ENCODE results near the gene SH2D5.
A peak's percentile ranks its signal among the peaks of the same experiment; 100 is the strongest.

SH2D5 gene

GRCh38 chr1:20732588-20733359, at the start of gene SH2D5:
SH2D5 (minus strand) TSS chr1:20732703; CDS start chr1:20728044, 4,659 bp downstream.
- Mint-ChIP-seq H3K27ac (peak within 1 kb of the TSS; percentile 15), H3K4me3 (peak within 1 kb of the TSS; percentile 87), H3K36me3 (ENCODE audit: low read depth) (peaks cover 27% of the 10 kb centered on the region), H3K9me3 (no peaks in the 10 kb centered on the region), H3K4me1 (ENCODE audit: low read depth) (peaks cover 26% of the 10 kb centered on the region), H3K27me3 (peaks cover 57% of the 10 kb centered on the region)
- intact Hi-C loops (cut with micrococcal nuclease) = loop anchor here (2.0 kb wide), 1 partner anchor 36 kb away; no protein-coding TSS in a partner anchor

GRCh38 chr1:20775700-20776099, 43.2 kb upstream of the SH2D5 start:
- Mint-ChIP-seq H3K4me1 (ENCODE audit: low read depth) (peaks cover 8% of the 10 kb centered on the region), H3K27me3 (no peaks in the 10 kb centered on the region), H3K4me3 (no peak overlapping the region), H3K9me3 (no peaks in the 10 kb centered on the region), H3K36me3 (ENCODE audit: low read depth) (peaks cover 75% of the 10 kb centered on the region), H3K27ac (no peak overlapping the region)
- intact Hi-C loops (cut with micrococcal nuclease) = no loop called here

DNA sequence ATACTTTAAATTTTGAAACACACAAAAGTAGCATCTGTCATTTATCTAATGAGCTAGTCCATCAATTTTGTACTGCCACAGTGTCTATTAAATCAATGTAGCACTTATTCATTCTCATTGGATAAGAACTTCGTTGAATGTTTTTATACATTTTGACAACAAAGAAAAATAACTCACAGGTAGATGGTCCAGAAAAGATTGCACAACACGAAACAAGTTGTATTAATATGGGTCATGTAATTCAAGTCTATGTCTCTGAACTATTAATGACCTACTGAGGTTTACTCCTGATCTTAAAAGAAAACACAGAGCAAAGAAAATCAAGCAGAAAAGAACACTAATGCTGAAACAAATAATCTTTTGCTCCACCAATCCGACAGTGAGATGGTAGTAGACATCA, 39.3 kb upstream of the SH2D5 start:
- Mint-ChIP-seq H3K27ac (no peak overlapping the region), H3K4me1 (ENCODE audit: low read depth) (no peaks in the 10 kb centered on the region), H3K36me3 (ENCODE audit: low read depth) (peaks cover 92% of the 10 kb centered on the region), H3K9me3 (no peaks in the 10 kb centered on the region), H3K4me3 (no peak overlapping the region), H3K27me3 (no peaks in the 10 kb centered on the region)
- intact Hi-C loops (cut with micrococcal nuclease) = no loop called here

- intact Hi-C loops (cut with micrococcal nuclease) = no loop called here
- H3K9me3 Mint-ChIP-seq = no peaks in the 10 kb centered on the region
- H3K27me3 Mint-ChIP-seq = no peaks in the 10 kb centered on the region
- no peaks in the 10 kb centered on the region for H3K4me1 Mint-ChIP-seq (ENCODE audit: low read depth)
- no peak overlapping the region for H3K4me3 Mint-ChIP-seq
- peaks cover 96% of the 10 kb centered on the region for H3K36me3 Mint-ChIP-seq (ENCODE audit: low read depth)
- no peak overlapping the region for H3K27ac Mint-ChIP-seq
These were observed 38.0 kb upstream of the SH2D5 start for GRCh38 chr1:20770314-20771087.

- H3K4me3 Mint-ChIP-seq = no peak overlapping the region
- intact Hi-C loops (cut with micrococcal nuclease) = no loop called here
- H3K9me3 Mint-ChIP-seq = no peaks in the 10 kb centered on the region
- H3K27me3 Mint-ChIP-seq = no peaks in the 10 kb centered on the region
- H3K4me1 Mint-ChIP-seq (ENCODE audit: low read depth) = no peaks in the 10 kb centered on the region
- H3K36me3 Mint-ChIP-seq (ENCODE audit: low read depth) = peaks cover 95% of the 10 kb centered on the region
- no peak overlapping the region for H3K27ac Mint-ChIP-seq
These were observed 34.8 kb upstream of the SH2D5 start for GRCh38 chr1:20767271-20767670.

GRCh38 chr1:20763417-20763816, 30.9 kb upstream of the SH2D5 start:
- no peaks in the 10 kb centered on the region for H3K9me3 Mint-ChIP-seq
- no peaks in the 10 kb centered on the region for H3K27me3 Mint-ChIP-seq
- H3K36me3 Mint-ChIP-seq (ENCODE audit: low read depth) = peaks cover 95% of the 10 kb centered on the region
- no peaks in the 10 kb centered on the region for H3K4me1 Mint-ChIP-seq (ENCODE audit: low read depth)
- H3K4me3 Mint-ChIP-seq = no peak overlapping the region
- intact Hi-C loops (cut with micrococcal nuclease) = no loop called here
- no peak overlapping the region for H3K27ac Mint-ChIP-seq

- Mint-ChIP-seq H3K27ac (no peak overlapping the region), H3K27me3 (no peaks in the 10 kb centered on the region), H3K9me3 (no peaks in the 10 kb centered on the region), H3K36me3 (ENCODE audit: low read depth) (peaks cover 95% of the 10 kb centered on the region), H3K4me3 (no peak overlapping the region), H3K4me1 (ENCODE audit: low read depth) (no peaks in the 10 kb centered on the region)
- intact Hi-C loops (cut with micrococcal nuclease) = no loop called here
These were observed 27.8 kb upstream of the SH2D5 start for GRCh38 chr1:20760322-20760721.

- intact Hi-C loops (cut with micrococcal nuclease) = loop anchor here (10.0 kb wide), 1 partner anchor 91 kb away; no protein-coding TSS in a partner anchor
- Mint-ChIP-seq H3K4me3 (no peak overlapping the region), H3K4me1 (ENCODE audit: low read depth) (no peaks in the 10 kb centered on the region), H3K36me3 (ENCODE audit: low read depth) (peaks cover 78% of the 10 kb centered on the region), H3K27ac (no peak overlapping the region), H3K9me3 (no peaks in the 10 kb centered on the region), H3K27me3 (no peaks in the 10 kb centered on the region)
These were observed 21.1 kb upstream of the SH2D5 start for GRCh38 chr1:20753589-20753988.

DNA sequence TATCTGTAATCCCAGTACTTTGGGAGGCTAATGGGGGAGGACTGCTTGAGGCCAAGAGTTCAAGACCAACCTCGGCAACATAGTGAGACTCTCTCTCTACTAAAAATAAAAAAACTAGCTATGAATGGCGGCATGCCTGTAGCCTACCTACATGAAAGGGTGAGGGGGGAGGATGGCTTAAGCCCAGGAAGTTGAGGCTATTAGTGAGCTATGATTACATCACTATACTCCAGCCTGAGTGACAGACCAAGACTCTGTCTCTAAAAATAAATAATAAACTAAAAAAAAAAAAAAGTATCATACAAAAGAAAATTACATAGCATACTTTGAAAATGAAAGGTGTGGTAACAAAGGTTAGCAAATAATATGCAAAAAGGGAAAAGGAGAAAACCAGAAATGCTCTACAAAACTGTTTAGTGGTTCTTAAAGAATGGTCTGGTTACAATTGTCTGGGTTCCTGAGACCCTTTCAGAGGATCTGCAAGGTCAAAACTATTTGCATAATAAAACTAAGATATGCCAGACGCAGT, 19.0 kb upstream of the SH2D5 start:
- H3K9me3 Mint-ChIP-seq = no peaks in the 10 kb centered on the region
- H3K27me3 Mint-ChIP-seq = no peaks in the 10 kb centered on the region
- intact Hi-C loops (cut with micrococcal nuclease) = loop anchor here (10.0 kb wide), 1 partner anchor 93 kb away; no protein-coding TSS in a partner anchor
- no peak overlapping the region for H3K4me3 Mint-ChIP-seq
- peaks cover 78% of the 10 kb centered on the region for H3K36me3 Mint-ChIP-seq (ENCODE audit: low read depth)
- no peak overlapping the region for H3K27ac Mint-ChIP-seq
- no peaks in the 10 kb centered on the region for H3K4me1 Mint-ChIP-seq (ENCODE audit: low read depth)

DNA sequence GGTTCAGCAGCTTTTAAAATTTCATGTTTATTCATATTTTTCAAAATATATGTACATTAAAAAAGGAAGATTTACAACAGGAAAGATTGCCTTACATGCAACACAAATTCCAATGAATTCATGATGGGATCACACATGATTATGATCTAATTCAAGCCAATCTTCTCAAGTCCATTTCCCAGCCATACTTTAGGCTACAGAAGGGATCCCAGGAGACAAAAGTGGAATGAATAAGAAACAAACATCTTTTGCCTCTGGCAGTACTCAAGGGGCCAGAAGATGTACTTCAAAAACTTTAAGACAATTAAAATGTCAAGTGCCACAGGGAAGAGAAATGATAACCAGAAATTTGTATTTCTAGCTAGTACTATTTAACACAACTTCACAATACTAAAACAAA, 10.2 kb upstream of the SH2D5 start:
- H3K36me3 Mint-ChIP-seq (ENCODE audit: low read depth) = peaks cover 99% of the 10 kb centered on the region
- H3K27me3 Mint-ChIP-seq = no peaks in the 10 kb centered on the region
- no peak overlapping the region for H3K4me3 Mint-ChIP-seq
- H3K27ac Mint-ChIP-seq = no peak overlapping the region
- intact Hi-C loops (cut with micrococcal nuclease) = no loop called here
- H3K9me3 Mint-ChIP-seq = no peaks in the 10 kb centered on the region
- no peaks in the 10 kb centered on the region for H3K4me1 Mint-ChIP-seq (ENCODE audit: low read depth)

GRCh38 chr1:20740781-20741180, 8.3 kb upstream of the SH2D5 start:
- peaks cover 98% of the 10 kb centered on the region for H3K36me3 Mint-ChIP-seq (ENCODE audit: low read depth)
- no peak overlapping the region for H3K27ac Mint-ChIP-seq
- intact Hi-C loops (cut with micrococcal nuclease) = no loop called here
- no peaks in the 10 kb centered on the region for H3K9me3 Mint-ChIP-seq
- no peaks in the 10 kb centered on the region for H3K27me3 Mint-ChIP-seq
- no peak overlapping the region for H3K4me3 Mint-ChIP-seq
- H3K4me1 Mint-ChIP-seq (ENCODE audit: low read depth) = no peaks in the 10 kb centered on the region

DNA sequence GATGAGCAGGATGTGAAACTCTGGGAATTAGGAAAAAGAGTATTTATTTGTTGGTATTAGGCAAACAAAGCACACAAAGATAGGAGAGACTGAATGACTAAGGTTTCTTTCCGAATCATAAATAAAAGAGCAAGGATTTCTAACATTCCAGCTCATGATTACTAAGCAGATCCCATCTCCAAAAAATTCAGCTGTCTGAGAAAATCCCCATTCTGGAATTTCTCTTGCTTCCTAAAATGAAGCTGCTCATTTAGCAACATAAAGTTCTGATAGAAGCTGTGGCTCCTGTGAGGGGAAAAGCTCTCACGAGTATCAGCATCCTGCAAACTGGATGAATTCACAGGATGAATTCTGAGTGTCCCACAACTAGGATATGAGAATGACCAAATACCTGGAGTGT, 6.7 kb upstream of the SH2D5 start:
- Mint-ChIP-seq H3K27ac (no peak overlapping the region), H3K4me1 (ENCODE audit: low read depth) (no peaks in the 10 kb centered on the region), H3K36me3 (ENCODE audit: low read depth) (peaks cover 84% of the 10 kb centered on the region), H3K9me3 (no peaks in the 10 kb centered on the region), H3K27me3 (no peaks in the 10 kb centered on the region), H3K4me3 (no peak overlapping the region)
- intact Hi-C loops (cut with micrococcal nuclease) = no loop called here

GRCh38 chr1:20735581-20736111, 3.1 kb upstream of the SH2D5 start:
- intact Hi-C loops (cut with micrococcal nuclease) = no loop called here
- Mint-ChIP-seq H3K9me3 (no peaks in the 10 kb centered on the region), H3K36me3 (ENCODE audit: low read depth) (peaks cover 56% of the 10 kb centered on the region), H3K4me3 (no peak overlapping the region), H3K27ac (no peak overlapping the region), H3K4me1 (ENCODE audit: low read depth) (peaks cover 20% of the 10 kb centered on the region), H3K27me3 (peaks cover 30% of the 10 kb centered on the region)
